M059J (cell line): Measurements from ENCODE around the gene IL1R2. TPM values are rescaled to one million over a fixed set of nuclear protein-coding genes. Genes with fewer than 3 reads are reported as not detected.

ENCODE experiments used
- DNase-seq: peaks from one replicate; pipeline ENCODE4 v3.0.0-alpha.2; 2012; ENCODE audit warnings: low read depth
- total RNA-seq: library from RNA; depleted of rRNA; stranded (reverse); fragments of >200 nt; shearing (Covaris generic); gene quantifications from 2 replicates; pipeline ENCODE4 v1.2.3, GENCODE V29; 2014

IL1R2 gene
- total RNA-seq, 1 experiment from 2014 or later, result not detected

GRCh38 chr2:102041351-102041750 lies 49.6 kb downstream of the IL1R2 start:
- peak; percentile 61 for DNase-seq

DNA sequence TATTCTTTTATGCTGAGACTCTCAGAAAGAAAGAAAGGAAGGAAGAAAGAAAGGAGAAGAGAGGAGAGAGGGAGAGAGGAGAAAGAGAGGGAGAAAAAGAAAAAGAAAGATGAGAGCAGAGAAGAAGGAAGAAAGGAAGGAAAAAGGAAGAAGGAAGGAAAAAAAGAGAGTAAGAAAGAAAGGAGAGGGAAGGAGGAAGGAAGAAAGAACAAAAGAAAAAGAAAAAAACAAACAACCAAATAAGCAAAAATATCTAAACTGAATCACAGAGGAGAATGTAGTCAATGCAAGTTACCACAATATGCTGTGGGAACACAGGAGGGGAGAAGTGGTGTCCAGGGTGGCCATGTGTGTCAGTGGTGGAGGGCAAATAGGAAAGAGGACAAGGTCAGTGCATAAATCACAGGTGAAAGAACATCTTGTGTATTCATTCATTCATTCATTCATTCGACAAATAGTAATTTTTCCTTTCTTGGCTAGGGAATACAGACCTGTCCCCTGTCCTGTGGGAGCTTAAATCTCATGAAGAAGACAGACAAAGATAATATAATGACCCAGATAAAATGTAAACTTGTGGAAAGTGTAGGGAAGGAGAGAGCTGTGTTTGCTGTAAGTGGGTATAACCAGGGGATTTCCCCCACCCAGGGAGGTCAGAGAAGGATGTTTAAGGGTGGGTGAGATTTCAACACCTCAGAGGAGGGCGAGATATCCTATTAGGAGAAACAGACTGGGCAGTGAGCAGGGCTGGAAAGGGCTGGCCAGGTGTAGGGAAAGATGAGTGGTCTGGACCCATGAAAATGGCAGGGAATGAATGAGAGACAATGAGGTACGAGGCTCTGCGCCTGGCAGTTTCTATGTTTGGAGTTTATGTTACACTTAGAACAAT lies 50.7 kb downstream of the IL1R2 start:
- DNase-seq, result no peak

- no peak for DNase-seq
Measured at GRCh38 chr2:102043560-102043959, 51.8 kb downstream of the IL1R2 start.

GRCh38 chr2:102044235-102044896 lies 52.6 kb downstream of the IL1R2 start:
- DNase-seq, result no peak

- no peak for DNase-seq
Measured at GRCh38 chr2:102044967-102045489, 53.3 kb downstream of the IL1R2 start.

DNA sequence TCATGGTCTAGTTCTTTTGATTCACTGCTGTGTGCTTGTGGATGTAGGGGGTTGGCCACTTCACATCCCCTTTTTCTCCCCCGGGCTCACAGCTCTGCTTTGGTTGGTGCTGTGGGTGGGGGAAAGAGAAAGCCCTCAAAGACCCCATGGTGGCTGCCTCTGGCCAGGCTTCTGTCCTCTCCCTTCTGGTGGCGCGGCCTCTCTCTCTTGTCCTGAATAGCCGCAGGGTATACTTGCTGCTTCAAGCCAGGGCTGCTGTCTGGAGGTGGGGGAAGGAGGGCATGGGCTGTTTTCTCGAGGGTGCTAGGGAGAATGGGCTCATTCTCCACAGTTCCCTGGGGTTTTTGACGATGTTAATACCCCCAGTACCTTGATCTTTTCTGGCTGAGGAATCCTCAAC lies 53.9 kb downstream of the IL1R2 start:
- no peak for DNase-seq

DNA sequence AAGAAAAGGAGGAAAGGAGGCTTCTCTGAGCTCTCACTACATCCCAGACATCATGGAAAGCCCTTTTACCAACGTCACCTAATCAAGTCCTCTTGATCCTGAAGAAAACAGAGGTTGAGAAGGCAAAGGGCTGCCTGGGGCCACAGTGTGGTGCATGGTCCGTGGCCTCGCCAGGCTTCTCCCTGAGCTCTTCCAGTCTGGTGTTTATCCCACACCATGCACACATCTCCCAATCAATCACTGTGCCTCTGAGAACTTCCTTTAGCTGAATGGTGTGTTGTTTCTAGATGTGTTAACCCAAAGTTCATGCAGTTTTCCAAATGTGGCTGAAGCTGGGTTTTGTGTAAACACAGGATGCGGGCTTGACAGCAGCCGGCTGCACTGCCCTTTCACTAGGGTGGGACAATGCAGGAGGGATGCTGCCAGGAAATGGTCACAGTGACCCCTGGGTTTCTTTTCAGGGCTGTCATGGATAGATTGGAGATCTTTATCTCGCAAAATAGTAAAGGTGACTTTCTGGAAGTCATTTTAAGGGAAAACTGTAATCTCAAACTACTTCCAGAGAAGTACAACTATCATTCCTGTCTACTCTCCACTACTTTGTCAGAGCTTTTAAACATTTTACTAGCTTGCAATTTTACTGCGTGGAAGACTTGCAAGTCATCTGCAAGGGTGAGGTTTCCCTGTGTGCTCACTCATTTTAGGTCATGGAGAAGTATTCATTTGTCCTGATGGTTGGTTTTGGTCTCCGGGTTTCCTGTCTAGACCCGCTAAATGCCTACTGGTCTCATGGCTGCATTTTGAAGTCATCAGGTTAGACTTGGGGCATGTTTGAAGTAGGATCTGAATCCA lies 54.6 kb downstream of the IL1R2 start:
- peak; percentile 64 for DNase-seq

DNA sequence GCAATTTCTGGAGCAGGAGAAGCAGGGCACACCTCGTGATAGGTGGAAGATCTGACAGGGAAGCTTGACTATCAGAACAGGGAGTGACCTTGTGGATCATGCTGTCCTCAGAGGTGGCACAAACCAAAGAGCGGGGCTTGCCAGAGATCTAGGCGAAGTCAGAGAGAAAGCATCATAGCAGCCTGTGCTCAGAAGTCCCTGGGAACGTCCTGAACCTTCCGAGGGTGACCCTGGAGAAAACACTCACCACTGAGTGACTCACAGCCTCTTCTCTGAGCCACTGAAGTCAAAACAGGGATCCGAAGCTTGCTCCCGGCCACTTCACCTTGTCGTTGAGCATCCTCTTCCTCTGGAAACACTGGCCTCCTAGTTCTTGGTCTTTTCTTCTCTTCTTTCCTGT lies 56.7 kb downstream of the IL1R2 start:
- peak; percentile 72 for DNase-seq

DNA sequence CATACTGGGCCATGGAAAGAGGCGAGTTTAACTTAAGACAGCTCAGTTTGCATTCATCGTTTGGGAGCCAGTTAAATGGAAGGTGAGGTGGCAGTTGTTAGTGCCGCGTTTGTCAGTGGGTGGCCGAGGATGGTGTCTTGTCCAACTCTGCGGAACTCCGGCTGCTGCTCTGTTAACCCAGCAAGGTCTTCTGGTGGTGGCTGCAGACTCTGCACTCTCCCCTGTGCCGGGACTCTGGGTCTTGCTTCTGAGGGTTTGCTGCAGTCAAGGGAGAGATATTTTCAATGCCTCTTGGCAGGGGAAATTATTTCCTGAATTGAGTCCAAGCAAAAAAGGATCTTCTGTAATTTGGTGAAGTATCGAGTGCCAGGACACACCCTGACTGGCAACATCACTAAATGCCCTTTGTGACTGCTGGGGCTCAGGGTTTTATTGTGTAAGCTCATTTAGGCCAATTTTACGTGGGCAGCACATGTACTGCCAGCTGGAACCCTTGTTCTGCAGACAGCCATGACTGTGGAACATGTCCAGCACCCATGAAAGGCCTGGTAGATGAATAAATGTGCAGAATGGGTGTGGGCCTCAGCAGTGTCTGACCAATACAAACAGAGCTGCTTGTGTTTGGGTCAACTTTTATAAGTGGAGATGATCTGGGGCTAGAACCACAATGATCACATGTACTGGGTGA lies 58.1 kb downstream of the IL1R2 start:
- no peak for DNase-seq

GRCh38 chr2:102050854-102051391 lies 59.2 kb downstream of the IL1R2 start:
- DNase-seq, result peak; percentile 65

GRCh38 chr2:102051692-102052277 lies 60.0 kb downstream of the IL1R2 start:
- peak; percentile 75 for DNase-seq

DNA sequence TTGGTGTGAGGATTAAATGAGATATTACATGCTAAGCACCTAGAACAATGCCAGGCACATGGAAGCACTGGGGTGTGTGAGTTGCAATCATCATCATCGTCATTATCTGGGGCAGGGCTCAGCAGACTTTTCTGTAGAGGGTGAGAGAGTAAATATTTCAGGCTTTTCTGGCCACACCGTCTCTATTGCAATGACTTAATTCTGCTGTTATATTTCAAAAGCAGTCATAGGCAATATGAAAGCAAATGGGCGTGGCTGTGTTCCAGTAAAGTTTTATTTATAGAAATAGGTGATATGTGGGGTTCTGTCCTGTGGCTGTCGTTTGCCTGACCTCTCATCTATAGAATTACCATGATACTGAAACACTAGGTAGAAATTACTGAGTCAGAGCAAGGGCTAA lies 60.6 kb downstream of the IL1R2 start:
- no peak for DNase-seq

DNA sequence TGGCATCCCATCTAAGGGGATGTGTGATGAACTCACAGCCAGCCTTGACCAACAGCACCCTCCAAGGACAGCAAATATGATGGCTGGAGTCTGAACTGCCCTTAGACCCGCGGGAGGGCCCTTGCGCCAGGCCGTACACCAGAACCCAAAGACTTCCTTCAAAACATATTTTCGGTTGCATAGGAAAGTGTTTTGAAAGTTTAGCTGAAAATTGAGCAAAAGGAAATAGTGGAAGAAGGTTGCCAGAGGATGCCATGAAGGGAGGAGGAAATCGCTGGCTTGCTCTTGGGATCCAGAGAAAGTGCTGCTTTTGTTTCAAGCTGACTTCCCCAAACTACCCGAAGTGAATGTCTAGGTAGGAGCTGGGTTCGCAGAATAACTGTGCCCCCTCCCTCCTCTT lies 61.3 kb downstream of the IL1R2 start:
- no peak for DNase-seq

DNA sequence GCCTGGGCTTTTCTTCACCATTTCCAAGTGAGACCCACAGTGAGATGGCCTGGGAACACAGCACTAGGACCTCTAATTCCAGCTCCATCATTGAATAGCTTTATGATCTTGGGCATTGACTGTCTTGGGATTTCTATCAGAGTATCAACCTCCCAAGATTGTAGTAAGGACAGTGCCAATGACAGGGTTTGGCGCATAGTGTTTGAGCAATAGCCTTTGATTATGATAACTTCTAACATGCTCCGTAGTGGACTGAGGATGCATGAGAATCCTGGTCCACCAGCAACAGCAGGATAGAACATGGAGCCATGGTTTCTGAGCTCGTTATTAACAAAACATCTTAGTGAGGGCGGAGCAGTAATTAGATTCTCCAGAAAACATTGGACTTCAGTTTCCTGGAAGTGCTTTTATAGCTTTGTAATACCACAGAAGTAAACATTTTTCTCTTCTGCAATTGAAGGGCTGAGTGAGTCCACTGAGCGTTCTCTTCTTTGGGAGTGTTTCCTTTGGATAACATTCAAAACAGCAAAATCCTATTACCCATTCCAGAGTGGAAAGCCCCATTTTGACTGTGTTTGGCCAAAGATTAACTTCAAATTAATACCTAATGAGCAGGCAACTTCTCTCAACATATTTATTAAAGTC lies 63.7 kb downstream of the IL1R2 start:
- DNase-seq, result peak; percentile 58

DNA sequence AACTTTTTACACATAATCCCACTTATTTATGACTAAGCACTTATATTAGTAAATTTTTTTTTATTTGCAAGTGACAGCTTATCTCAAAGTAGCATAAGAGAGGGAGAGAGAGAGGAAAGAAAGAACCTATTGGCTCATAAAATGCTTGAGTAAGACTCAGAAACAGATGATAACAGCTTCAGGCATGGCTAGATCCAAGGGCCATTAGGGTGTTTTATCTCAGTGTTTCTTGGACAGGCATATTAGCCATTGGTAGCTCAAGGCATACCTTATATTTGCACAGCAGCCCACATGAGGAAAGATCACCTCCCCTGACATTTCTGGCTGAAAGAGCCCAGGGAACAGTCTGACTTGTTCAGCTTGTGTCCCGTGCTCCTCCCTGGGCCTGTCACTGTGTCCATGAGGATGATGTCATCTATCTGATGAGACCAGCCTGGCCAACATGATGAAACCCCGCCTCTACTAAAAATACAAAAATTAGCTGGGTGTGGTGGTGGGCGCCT lies 64.4 kb downstream of the IL1R2 start:
- DNase-seq, result no peak

DNA sequence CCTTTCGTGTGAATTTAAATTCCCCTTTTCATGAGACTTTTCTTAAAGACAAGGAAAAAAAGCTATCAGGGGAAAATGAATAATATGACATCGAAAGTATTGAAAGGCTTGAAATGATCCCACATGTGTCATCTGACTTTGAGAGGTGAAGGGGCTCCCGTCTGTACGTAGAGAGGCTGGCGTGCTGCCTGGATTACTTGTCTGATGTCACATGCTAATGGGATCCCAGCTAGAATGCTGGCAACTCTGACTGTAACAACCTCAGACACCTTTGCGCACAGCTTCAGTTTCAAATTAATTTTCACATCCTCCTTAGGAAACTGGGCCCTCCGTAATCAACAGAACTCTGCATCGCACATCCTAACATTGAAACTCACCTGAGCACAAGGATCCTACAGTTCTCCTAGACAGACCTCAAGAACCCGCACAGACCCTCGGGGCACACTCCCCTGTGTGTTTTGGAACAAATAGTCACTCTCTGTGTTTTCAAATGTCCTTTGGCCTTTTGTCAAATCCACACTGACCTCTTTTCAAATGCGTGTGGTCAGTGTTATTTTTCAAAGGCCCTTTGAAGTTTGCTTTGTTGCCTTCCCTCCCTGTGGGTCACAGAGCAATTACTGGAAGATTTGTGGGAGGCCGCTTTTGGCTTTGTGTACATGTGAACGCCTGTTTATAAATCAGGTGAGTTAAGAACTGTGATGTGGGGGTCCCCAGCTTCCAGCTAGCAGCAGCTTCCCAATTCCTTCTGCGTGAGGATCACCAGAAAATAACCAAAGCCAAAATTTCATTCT lies 65.9 kb downstream of the IL1R2 start:
- peak; percentile 67 for DNase-seq

DNA sequence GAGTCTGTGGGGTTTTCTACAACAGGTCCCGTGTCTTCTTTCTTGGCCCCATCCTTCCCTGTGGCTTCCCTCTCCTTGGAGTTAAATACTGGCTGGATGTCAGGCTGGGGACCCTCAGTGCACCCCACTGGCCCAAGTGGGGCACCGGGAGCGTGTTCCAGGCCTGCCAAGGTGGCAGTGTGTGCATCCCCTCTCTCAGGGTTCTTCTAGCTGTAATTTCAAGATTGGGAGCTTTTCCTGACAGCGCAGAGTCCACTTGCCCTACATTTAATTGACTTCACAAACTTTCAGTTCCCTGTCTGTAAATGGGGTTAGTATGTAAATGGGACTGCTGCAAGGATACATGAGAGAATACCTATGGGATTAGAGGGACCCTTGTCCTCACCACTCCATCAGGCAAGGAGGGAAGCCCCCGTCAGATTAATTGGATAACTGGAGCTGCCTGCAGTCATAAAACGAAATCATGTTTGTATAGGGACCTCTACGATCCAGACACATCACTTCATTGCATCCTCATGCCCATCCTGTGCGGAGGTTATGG lies 66.6 kb downstream of the IL1R2 start:
- DNase-seq, result no peak

GRCh38 chr2:102059151-102059550 lies 67.4 kb downstream of the IL1R2 start:
- DNase-seq, result no peak

GRCh38 chr2:102060047-102060446 lies 68.3 kb downstream of the IL1R2 start:
- DNase-seq, result no peak
